Left kidney (tissue), 2 donors: ENCODE measurements around the gene ZGRF1. TPM values are rescaled to one million over a fixed set of nuclear protein-coding genes. Genes with fewer than 3 reads are reported as not detected.
"Not testable (repeated sequence)": the region's sequence is repeated elsewhere in the genome, so short reads cannot be mapped to it uniquely, and the experiment has no call there.

Experiments used
- DNase-seq: peaks from one replicate; pipeline ENCODE4 v3.0.0-alpha.2; 2013
- polyA plus RNA-seq: library from polyadenylated mRNA; unstranded; fragments of 120-200 nt; gene quantifications from one replicate; pipeline ENCODE4 v1.2.1, GENCODE V29; 2013; ENCODE audit not compliant: insufficient read length

The ZGRF1 gene
- polyA plus RNA-seq, 1 donor, result 30.3 TPM

- no peak for DNase-seq
These were observed 77.7 kb downstream of the ZGRF1 start for GRCh38 chr4:112559053-112559452.

- no peak for DNase-seq
These were observed 78.9 kb downstream of the ZGRF1 start for GRCh38 chr4:112557676-112558411.

- not testable (repeated sequence) for DNase-seq
These were observed 82.4 kb downstream of the ZGRF1 start for GRCh38 chr4:112554271-112554670.

GRCh38 chr4:112552668-112553067, 84.0 kb downstream of the ZGRF1 start:
- DNase-seq, result no peak

GRCh38 chr4:112550728-112551127, 86.0 kb downstream of the ZGRF1 start:
- no peak for DNase-seq

- DNase-seq, result no peak
These were observed 90.2 kb downstream of the ZGRF1 start for GRCh38 chr4:112546476-112546875.

GRCh38 chr4:112545346-112545745, 91.4 kb downstream of the ZGRF1 start:
- no peak for DNase-seq

- DNase-seq, result no peak
These were observed 96.0 kb downstream of the ZGRF1 start for GRCh38 chr4:112540695-112541094.

GRCh38 chr4:112536123-112536522, 100.6 kb downstream of the ZGRF1 start:
- DNase-seq, result no peak

- no peak for DNase-seq
These were observed 104.4 kb downstream of the ZGRF1 start for GRCh38 chr4:112532267-112532666.

GRCh38 chr4:112531146-112531545, 105.6 kb downstream of the ZGRF1 start:
- no peak for DNase-seq

- DNase-seq, result no peak
These were observed 110.6 kb downstream of the ZGRF1 start for GRCh38 chr4:112526061-112526460.

GRCh38 chr4:112523764-112524505, 112.8 kb downstream of the ZGRF1 start:
- peak; percentile 63 for DNase-seq

- peak; percentile 37 for DNase-seq
These were observed 113.5 kb downstream of the ZGRF1 start for GRCh38 chr4:112523008-112523721.

- DNase-seq, result not testable (repeated sequence)
These were observed 114.3 kb downstream of the ZGRF1 start for GRCh38 chr4:112522431-112522830.

- DNase-seq, result peak; percentile 5
These were observed 115.3 kb downstream of the ZGRF1 start for GRCh38 chr4:112521123-112522023.

GRCh38 chr4:112520598-112521122, 116.0 kb downstream of the ZGRF1 start:
- DNase-seq, result no peak

- DNase-seq, result peak; percentile 7
These were observed 116.8 kb downstream of the ZGRF1 start for GRCh38 chr4:112519689-112520597.

GRCh38 chr4:112518675-112519074, 118.0 kb downstream of the ZGRF1 start:
- DNase-seq, result no peak

GRCh38 chr4:112517911-112518310, 118.8 kb downstream of the ZGRF1 start:
- DNase-seq, result no peak
